ENCODE results near the gene TIAM1. TPM values are rescaled to one million over a fixed set of nuclear protein-coding genes. Genes with fewer than 3 reads are reported as not detected.

TIAM1 gene
- total and polyA plus RNA-seq, 8 donors: 1.1 to 19.8 (median 3.3) TPM

- no peak for TF ChIP-seq CTCF (IDR thresholded peaks at IDR 0.05)
- no peak for TF ChIP-seq EP300 (IDR thresholded peaks at IDR 0.05)
- no peak for TF ChIP-seq POLR2AphosphoS5 (IDR thresholded peaks at IDR 0.05)
- TF ChIP-seq POLR2A (IDR thresholded peaks at IDR 0.05): no peak
- intact Hi-C loops (cut with DNase I; ENCODE audit: low total_unique reads): no loop called here
- no peak for DNase-seq
- H3K27ac ChIP-seq: no peak overlapping the region
- peaks cover 0 to 12% (median 2%) of the 10 kb centered on the region in 4 donors for H3K4me1 ChIP-seq
- H3K27me3 ChIP-seq: no peaks in the 10 kb centered on the region
- H3K36me3 ChIP-seq: no peaks in the 10 kb centered on the region
- 67 to 79% (median 78%) methylated on average over 4 of the region's 4 CpGs for WGBS, 5 donors
- no peak overlapping the region for H3K4me3 ChIP-seq
- peaks cover 0 to 6% (median 0%) of the 10 kb centered on the region in 4 donors for H3K9me3 ChIP-seq
These were observed 54.4 kb downstream of the TIAM1 start for GRCh38 chr21:31289702-31290101.

- H3K27me3 ChIP-seq: no peaks in the 10 kb centered on the region
- H3K9me3 ChIP-seq: peaks cover 0 to 6% (median 0%) of the 10 kb centered on the region in 4 donors
- no peaks in the 10 kb centered on the region for H3K36me3 ChIP-seq
- no peak for DNase-seq
- TF ChIP-seq CTCF (IDR thresholded peaks at IDR 0.05) (no peak), POLR2A (IDR thresholded peaks at IDR 0.05) (no peak), EP300 (IDR thresholded peaks at IDR 0.05) (no peak), POLR2AphosphoS5 (IDR thresholded peaks at IDR 0.05) (no peak)
- H3K4me3 ChIP-seq: no peak overlapping the region
- H3K27ac ChIP-seq: no peak overlapping the region
- intact Hi-C loops (cut with DNase I; ENCODE audit: low total_unique reads): no loop called here
- WGBS, 5 donors: 88 to 93% (median 92%) methylated on average over 3 of the region's 3 CpGs
- peaks cover 0 to 10% (median 5%) of the 10 kb centered on the region in 4 donors for H3K4me1 ChIP-seq
These were observed 55.9 kb downstream of the TIAM1 start for GRCh38 chr21:31288191-31288590.

- Histone ChIP-seq H3K27ac (no peak overlapping the region), H3K4me3 (no peak overlapping the region), H3K27me3 (no peaks in the 10 kb centered on the region), H3K4me1 (peaks cover 0 to 20% (median 13%) of the 10 kb centered on the region in 4 donors), H3K9me3 (peaks cover 0 to 6% (median 0%) of the 10 kb centered on the region in 4 donors), H3K36me3 (no peaks in the 10 kb centered on the region)
- 89 to 98% (median 96%) methylated on average over 2 of the region's 2 CpGs for WGBS, 5 donors
- no peak for DNase-seq
- intact Hi-C loops (cut with DNase I; ENCODE audit: low total_unique reads): no loop called here
- TF ChIP-seq CTCF (IDR thresholded peaks at IDR 0.05): no peak
- no peak for TF ChIP-seq EP300 (IDR thresholded peaks at IDR 0.05)
- no peak for TF ChIP-seq POLR2A (IDR thresholded peaks at IDR 0.05)
- TF ChIP-seq POLR2AphosphoS5 (IDR thresholded peaks at IDR 0.05): no peak
These were observed 56.9 kb downstream of the TIAM1 start for GRCh38 chr21:31287201-31287600.

- Histone ChIP-seq H3K4me3 (no peak overlapping the region), H3K36me3 (no peaks in the 10 kb centered on the region), H3K27me3 (no peaks in the 10 kb centered on the region), H3K27ac (no peak overlapping the region), H3K4me1 (peaks cover 0 to 21% (median 13%) of the 10 kb centered on the region in 4 donors), H3K9me3 (peaks cover 0 to 6% (median 0%) of the 10 kb centered on the region in 4 donors)
- intact Hi-C loops (cut with DNase I; ENCODE audit: low total_unique reads): no loop called here
- no peak for TF ChIP-seq POLR2A (IDR thresholded peaks at IDR 0.05)
- no peak for TF ChIP-seq EP300 (IDR thresholded peaks at IDR 0.05)
- TF ChIP-seq POLR2AphosphoS5 (IDR thresholded peaks at IDR 0.05): no peak
- DNase-seq: no peak
- WGBS, 5 donors: 90 to 98% (median 96%) methylated on average over 1 of the region's 1 CpG
These were observed 57.4 kb downstream of the TIAM1 start for GRCh38 chr21:31286621-31287020.

- intact Hi-C loops (cut with DNase I; ENCODE audit: low total_unique reads): no loop called here
- DNase-seq: peak in 1 of 2 donors; percentile 18
- 70 to 88% (median 81%) methylated on average over 5 of the region's 5 CpGs for WGBS, 5 donors
These were observed 59.2 kb downstream of the TIAM1 start for GRCh38 chr21:31284797-31285397.

More at GRCh38 chr21:31284797-31285397, 59.2 kb downstream of the TIAM1 start:
- no peaks in the 10 kb centered on the region for H3K36me3 ChIP-seq
- H3K27me3 ChIP-seq: no peaks in the 10 kb centered on the region
- H3K4me1 ChIP-seq: peaks cover 0 to 21% (median 13%) of the 10 kb centered on the region in 4 donors
- H3K9me3 ChIP-seq: peaks cover 0 to 6% (median 0%) of the 10 kb centered on the region in 4 donors
- no peak overlapping the region for H3K27ac ChIP-seq
- no peak overlapping the region for H3K4me3 ChIP-seq
- no peak for TF ChIP-seq POLR2A (IDR thresholded peaks at IDR 0.05)
- TF ChIP-seq CTCF (IDR thresholded peaks at IDR 0.05): no peak
- TF ChIP-seq EP300 (IDR thresholded peaks at IDR 0.05): no peak
- TF ChIP-seq POLR2AphosphoS5 (IDR thresholded peaks at IDR 0.05): no peak

Data from stomach (tissue), 9 donors.